ENCODE results near the gene STARD10. TPM values are rescaled to one million over a fixed set of nuclear protein-coding genes. Genes with fewer than 3 reads are reported as not detected.
"Not testable (repeated sequence)": the region's sequence is repeated elsewhere in the genome, so short reads cannot be mapped to it uniquely, and the experiment has no call there.

Gene STARD10
- polyA plus RNA-seq, 2 of the 4 experiments (the other 2 are of a cell fraction), result 21.2 to 23.2 TPM

DNA sequence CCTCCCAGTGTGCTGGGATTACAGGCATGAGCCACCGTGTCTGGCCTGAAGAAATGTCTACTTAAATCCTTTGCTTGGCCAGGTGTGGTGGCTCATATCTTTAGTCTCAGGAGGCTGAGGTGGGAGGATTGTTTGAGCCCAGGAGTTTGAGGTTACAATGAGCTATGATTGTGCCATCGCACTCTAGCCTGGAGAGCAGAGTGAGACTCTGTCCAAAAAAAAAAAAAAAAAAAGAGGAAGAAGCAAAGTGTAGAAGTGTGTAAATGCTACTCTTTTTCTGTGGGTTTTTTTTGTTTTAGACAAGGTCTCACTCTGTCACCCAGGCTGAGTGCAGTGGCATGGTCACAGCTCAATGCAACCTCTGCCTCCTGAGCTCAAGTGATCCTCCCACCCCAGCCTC, 13.9 kb upstream of the STARD10 start:
- H3K4me1 ChIP-seq, result peaks cover 41% of the 10 kb centered on the region
- no peaks in the 10 kb centered on the region for H3K9me3 ChIP-seq
- H3K27ac ChIP-seq, result peak overlapping the region; percentile 80 to 89
- H3K4me2 ChIP-seq, result peak overlapping the region; percentile 57
- WGBS (ENCODE audit: missing lambda C conversion rate), result 50% methylated on average over 2 of the region's 2 CpGs
- POLR2A ChIA-PET, result interaction anchor here (0.6 kb wide), 1 partner anchor 168 kb away, joined by 4 read pairs; no protein-coding TSS in a partner anchor
- no peak for TF ChIP-seq CBX2 (IDR thresholded peaks at IDR 0.05; ENCODE audit: borderline replicate concordance, low read depth)
- TF ChIP-seq HEYL (CRISPR knock-in tag; IDR thresholded peaks at IDR 0.05), result 0 out of 2 replicates have a peak, but pooled peaks have one; percentile 15
- no peak overlapping the region for H3K4me3 ChIP-seq
- FAIRE-seq (no peak), DNase-seq (ENCODE audit: low read depth in 1 of 2, low spot score in 1 of 2) (no peak), ATAC-seq (peak in 1 of 2 experiments; percentile 31; a peak in 3 of 6 replicates)
- CTCF ChIA-PET, result interaction anchor here (0.6 to 1.5 kb wide), 8 partner anchors 13 to 235 kb away, joined by 3 to 7 read pairs (median 4); partner anchors contain the start of gene STARD10

GRCh38 chr11:72807021-72807693, 13.3 kb upstream of the STARD10 start:
- WGBS (ENCODE audit: missing lambda C conversion rate), result 7% methylated on average over 5 of the region's 5 CpGs
- TF ChIP-seq GATA3 (IDR thresholded peaks at IDR 0.05; ENCODE audit: borderline replicate concordance), result peak; percentile 57; the same call in 1 of the 2 replicates
- TF ChIP-seq JUNB (IDR thresholded peaks at IDR 0.05), result peak; percentile 26; the same call in 1 of the 2 replicates
- TF ChIP-seq ZNF302 (CRISPR knock-in tag; IDR thresholded peaks at IDR 0.05), result 0 out of 2 replicates have a peak, but pooled peaks have one; percentile 13
- TF ChIP-seq SMC3 (IDR thresholded peaks at IDR 0.05), result no peak
- TF ChIP-seq NFE2L2 (conservative IDR thresholded peaks at IDR 0.05; ENCODE audit: low read length), result peak; percentile 78
- TF ChIP-seq CEBPB (IDR thresholded peaks at IDR 0.05), result peak; percentile 92 to 95
- peak; percentile 91 for TF ChIP-seq MAFK (IDR thresholded peaks at IDR 0.05; ENCODE audit: partially characterized antibody)
- TF ChIP-seq KDM5A (IDR thresholded peaks at IDR 0.05), result no peak
- TF ChIP-seq EP300 (IDR thresholded peaks at IDR 0.05), result peak; percentile 72; a peak in 3 of 5 replicates
- TF ChIP-seq FOSL2 (IDR thresholded peaks at IDR 0.05), result no peak
- TF ChIP-seq FOSL2 (CRISPR knock-in tag; IDR thresholded peaks at IDR 0.05), result peak; percentile 49; the same call in 1 of the 2 replicates
- TF ChIP-seq CHD2 (IDR thresholded peaks at IDR 0.05; ENCODE audit: low read length, partially characterized antibody), result no peak
- TF ChIP-seq RFX5 (IDR thresholded peaks at IDR 0.05), result 0 out of 2 replicates have a peak, but pooled peaks have one; percentile 50
- TF ChIP-seq, protein P1, sequence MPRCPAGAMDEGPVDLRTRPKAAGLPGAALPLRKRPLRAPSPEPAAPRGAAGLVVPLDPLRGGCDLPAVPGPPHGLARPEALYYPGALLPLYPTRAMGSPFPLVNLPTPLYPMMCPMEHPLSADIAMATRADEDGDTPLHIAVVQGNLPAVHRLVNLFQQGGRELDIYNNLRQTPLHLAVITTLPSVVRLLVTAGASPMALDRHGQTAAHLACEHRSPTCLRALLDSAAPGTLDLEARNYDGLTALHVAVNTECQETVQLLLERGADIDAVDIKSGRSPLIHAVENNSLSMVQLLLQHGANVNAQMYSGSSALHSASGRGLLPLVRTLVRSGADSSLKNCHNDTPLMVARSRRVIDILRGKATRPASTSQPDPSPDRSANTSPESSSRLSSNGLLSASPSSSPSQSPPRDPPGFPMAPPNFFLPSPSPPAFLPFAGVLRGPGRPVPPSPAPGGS (IDR thresholded peaks at IDR 0.05), result peak; percentile 65; the same call in 1 of the 3 replicates
- peak; percentile 61 to 78; a peak in 4 of 5 replicates for TF ChIP-seq JUN (IDR thresholded peaks at IDR 0.05)
- TF ChIP-seq, protein P2, sequence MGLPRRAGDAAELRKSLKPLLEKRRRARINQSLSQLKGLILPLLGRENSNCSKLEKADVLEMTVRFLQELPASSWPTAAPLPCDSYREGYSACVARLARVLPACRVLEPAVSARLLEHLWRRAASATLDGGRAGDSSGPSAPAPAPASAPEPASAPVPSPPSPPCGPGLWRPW (IDR thresholded peaks at IDR 0.05), result peak; percentile 82
- Histone ChIP-seq H3K27ac (peak overlapping the region; percentile 80 to 89), H3K4me3 (no peak overlapping the region), H3K4me1 (peaks cover 37% of the 10 kb centered on the region), H3K9me3 (no peaks in the 10 kb centered on the region), H3K4me2 (peak overlapping the region; percentile 57)
- DNase-seq (ENCODE audit: low read depth in 1 of 2, low spot score in 1 of 2), result peak in 1 of 2 experiments; percentile 86
- ChIA-PET POLR2A (interaction anchor here (0.6 kb wide), 1 partner anchor 168 kb away, joined by 4 read pairs; no protein-coding TSS in a partner anchor), CTCF (interaction anchor here (0.6 to 1.5 kb wide), 8 partner anchors 13 to 236 kb away, joined by 3 to 7 read pairs (median 4); partner anchors contain the start of gene STARD10)
- no peak for FAIRE-seq
- ATAC-seq, result peak; percentile 83 to 84

DNA sequence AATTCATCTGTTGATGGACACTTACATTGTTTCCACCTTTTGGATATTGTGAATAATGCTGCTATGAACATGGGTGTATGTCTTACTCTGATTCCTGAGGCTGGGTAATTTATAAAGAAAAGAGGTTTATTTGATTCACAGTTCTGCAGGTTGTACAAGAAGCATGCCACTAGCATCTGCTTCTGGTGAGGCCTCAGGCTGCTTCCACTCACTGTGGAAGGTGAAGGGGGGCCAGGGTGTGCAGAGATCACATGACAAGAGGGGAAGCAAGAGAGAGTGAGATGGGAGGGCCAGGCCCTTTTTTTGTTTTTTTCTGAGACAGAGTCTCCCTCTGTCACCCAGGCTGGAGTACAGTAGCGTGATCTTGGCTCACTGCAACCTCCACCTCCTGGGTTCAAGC, 12.5 kb upstream of the STARD10 start:
- H3K27ac ChIP-seq, result peak overlapping the region; percentile 80 to 89
- FAIRE-seq; ATAC-seq; POLR2A ChIA-PET; H3K9me3 ChIP-seq; H3K4me3 ChIP-seq; CTCF ChIA-PET; DNase-seq (ENCODE audit: low read depth in 1 of 2, low spot score in 1 of 2): not testable (repeated sequence)
- peaks cover 31% of the 10 kb centered on the region for H3K4me1 ChIP-seq
- WGBS (ENCODE audit: missing lambda C conversion rate), result 100% methylated on average over 1 of the region's 1 CpG
- peak overlapping the region; percentile 57; the same call in 2 of the 3 replicates for H3K4me2 ChIP-seq

DNA sequence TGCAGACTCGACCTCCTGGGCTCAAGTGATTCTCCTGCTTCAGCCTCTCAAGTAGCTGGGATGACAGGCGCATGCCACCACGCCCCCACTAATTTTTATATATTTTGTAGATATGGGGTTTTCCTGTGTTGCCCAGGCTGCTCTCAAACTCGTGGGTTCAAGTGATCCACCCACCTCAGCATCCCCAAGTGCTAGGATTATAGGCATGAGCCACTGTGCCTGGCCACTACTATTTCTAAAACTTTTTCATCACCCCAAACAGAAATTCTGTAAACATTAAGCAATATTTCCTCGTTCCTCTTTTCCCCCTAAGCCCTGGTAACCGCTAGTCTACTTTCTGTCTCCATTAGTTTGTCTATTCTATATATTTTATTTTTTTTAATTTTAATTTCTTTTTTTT, 11.4 kb upstream of the STARD10 start:
- Histone ChIP-seq H3K27ac (peak overlapping the region in 1 of 2 experiments; percentile 16; a peak in 1 of 6 replicates), H3K4me3 (no peak overlapping the region), H3K9me3 (no peaks in the 10 kb centered on the region), H3K4me1 (peaks cover 31% of the 10 kb centered on the region), H3K4me2 (no peak overlapping the region)
- CTCF ChIA-PET, result interaction anchor here (1.0 to 1.2 kb wide), 2 partner anchors 8 to 80 kb away, joined by 3 read pairs; no protein-coding TSS in a partner anchor
- POLR2A ChIA-PET, result no interaction called here
- TF ChIP-seq EP300 (IDR thresholded peaks at IDR 0.05) (no peak), FOSB (CRISPR knock-in tag; IDR thresholded peaks at IDR 0.05) (no peak), EHMT2 (IDR thresholded peaks at IDR 0.05; ENCODE audit: low read depth) (no peak), HEYL (CRISPR knock-in tag; IDR thresholded peaks at IDR 0.05) (no peak), RARB (CRISPR knock-in tag; IDR thresholded peaks at IDR 0.05) (no peak)
- no peak for ATAC-seq
- FAIRE-seq, result no peak
- 83% methylated on average over 6 of the region's 6 CpGs for WGBS (ENCODE audit: missing lambda C conversion rate)
- no peak for DNase-seq (ENCODE audit: low read depth in 1 of 2, low spot score in 1 of 2)
